ENCODE measurements around the gene IER5L. TPM values are rescaled to one million over a fixed set of nuclear protein-coding genes. Genes with fewer than 3 reads are reported as not detected.

The IER5L gene
- total and polyA plus RNA-seq, 9 of the 15 experiments (the other 6 are each of a cell fraction or from before 2014, with no cell fraction given) = 0.14 to 11.9 (median 0.52) TPM

- H3K79me2 ChIP-seq (ENCODE audit: control insufficient read depth, insufficient read depth, low read length) = peaks cover 17% of the 10 kb centered on the region
- H3K27ac ChIP-seq (ENCODE audit: extremely low read depth, low read depth, low read length) = no peak overlapping the region
- H3K9me1 ChIP-seq (ENCODE audit: control insufficient read depth, insufficient read depth, low read length) = no peaks in the 10 kb centered on the region
- intact Hi-C loops (cut with micrococcal nuclease) = loop anchor here (10.0 kb wide), 1 partner anchor 647 kb away; no protein-coding TSS in a partner anchor
- peak overlapping the region in 1 of 2 experiments; percentile 19; a peak in 1 of 4 replicates for H3K9ac ChIP-seq (ENCODE audit: insufficient read depth in 1 of 2, low read depth in 2 of 2, low read length in 2 of 2)
- H2AFZ ChIP-seq (ENCODE audit: low read depth, low read length) = no peak overlapping the region
- FAIRE-seq (no peak), DNase-seq (ENCODE audit: extremely low read depth in 1 of 4, low spot score in 3 of 4) (no peak), ATAC-seq (no peak)
- ChIA-PET CTCF (ENCODE audit: low intra/inter-chr PET ratio) (interaction anchor here (4.5 kb wide), 1 partner anchor 473 kb away, joined by 53 read pairs; no protein-coding TSS in a partner anchor), POLR2A (interaction anchor here (0.5 to 0.7 kb wide), 2 partner anchors 16 to 40 kb away, joined by 3 read pairs; no protein-coding TSS in a partner anchor)
- H3K27me3 ChIP-seq (ENCODE audit: control insufficient read depth in 2 of 2, insufficient read depth in 2 of 2, low read length in 2 of 2) = no peaks in the 10 kb centered on the region
- no TSS peak for BruUV-seq (replicated peaks)
- in situ Hi-C loops (cut with MboI) = no loop called here
- WGBS (ENCODE audit: insufficient coverage, low coverage, missing lambda C conversion rate) = 89% methylated on average over 19 of the region's 19 CpGs
- H3K36me3 ChIP-seq (ENCODE audit: control insufficient read depth, insufficient read depth, low read length) = peaks cover 67% of the 10 kb centered on the region
- H3K4me1 ChIP-seq (replicated peaks in 1 of 2; ENCODE audit: control insufficient read depth in 2 of 2, insufficient read depth in 2 of 2, low read length in 2 of 2) = peaks cover 30 to 42% of the 10 kb centered on the region in 2 experiments
- no peak for TF ChIP-seq CREM (IDR thresholded peaks at IDR 0.05; ENCODE audit: low read depth)
- TF ChIP-seq ZC3H11A (IDR thresholded peaks at IDR 0.05; ENCODE audit: low read depth, low read length) = no peak
- no peak for TF ChIP-seq RAD51 (IDR thresholded peaks at IDR 0.05; ENCODE audit: borderline replicate concordance, low read depth)
- TF ChIP-seq ELK1 (CRISPR knock-in tag; IDR thresholded peaks at IDR 0.05) = no peak
- TF ChIP-seq HMGN3 (IDR thresholded peaks at IDR 0.05; ENCODE audit: borderline replicate concordance, extremely low read depth, insufficient read length, low read depth, low read length) = no peak
- TF ChIP-seq TRIM24 (IDR thresholded peaks at IDR 0.05) = no peak
- no peak for TF ChIP-seq TSHZ1 (CRISPR knock-in tag; IDR thresholded peaks at IDR 0.05)
- TF ChIP-seq MAFG (tag; conservative IDR thresholded peaks at IDR 0.05) = no peak
- no peak for TF ChIP-seq MAZ (CRISPR knock-in tag; conservative IDR thresholded peaks at IDR 0.05 in 1 of 2, IDR thresholded peaks at IDR 0.05 in 1 of 2)
- TF ChIP-seq CBX8 (IDR thresholded peaks at IDR 0.05; ENCODE audit: borderline replicate concordance, extremely low read depth, low read depth, low read length, poor library complexity, severe bottlenecking) = no peak
- H3K9me3 ChIP-seq (replicated peaks; ENCODE audit: control insufficient read depth, insufficient read depth, low read depth, low read length) = no peaks in the 10 kb centered on the region
- H3K4me2 ChIP-seq (ENCODE audit: insufficient read depth, low read length) = no peak overlapping the region
- H3K4me3 ChIP-seq = no peak overlapping the region
- H4K20me1 ChIP-seq (replicated peaks; ENCODE audit: control insufficient read depth, insufficient read depth, low read length) = no peaks in the 10 kb centered on the region
Observed at GRCh38 chr9:129137292-129138143, 40.5 kb downstream of the IER5L start.

All from K562 (cell line).